Epithelial cell of proximal tubule (primary cell): ENCODE results near the gene SEPHS1. TPM values are rescaled to one million over a fixed set of nuclear protein-coding genes. Genes with fewer than 3 reads are reported as not detected.

Experiments used
- DNase-seq: peaks from one replicate; pipeline ENCODE4 v3.0.0-alpha.2; 2011; ENCODE audit warnings: low read depth
- H3K4me3 ChIP-seq: 2 replicates; pipeline ENCODE4 v1.5.1; 2011; ENCODE audit warnings: low read depth, mild to moderate bottlenecking, low read length
- CTCF ChIP-seq: conservative IDR thresholded peaks from 2 replicates; pipeline ENCODE4 v1.5.1; 2012; ENCODE audit warnings: low read depth, mild to moderate bottlenecking, low read length
- total RNA-seq: library from RNA; depleted of rRNA; stranded (reverse); fragments of >200 nt; gene quantifications from 2 replicates; pipeline ENCODE4 v1.2.3, GENCODE V29; 2015

Gene SEPHS1
- 38.2 and 83.9 TPM in 2 replicates for total RNA-seq

GRCh38 chr10:13348216-13349017 lies at the start of gene SEPHS1:
TSS of gene SEPHS1 (minus strand) at chr10:13348293. CDS start at chr10:13344950, 3,343 bp downstream.
- no peak for DNase-seq
- H3K4me3 ChIP-seq, result peak within 1 kb of the TSS; percentile 85
- TF ChIP-seq CTCF, result no peak

GRCh38 chr10:13397052-13397451 lies 49.0 kb upstream of the SEPHS1 start:
- no peak overlapping the region for H3K4me3 ChIP-seq
- DNase-seq, result no peak
- TF ChIP-seq CTCF, result no peak

- TF ChIP-seq CTCF, result no peak
- no peak overlapping the region for H3K4me3 ChIP-seq
- DNase-seq, result no peak
These were observed 48.3 kb upstream of the SEPHS1 start for GRCh38 chr10:13396369-13396768.

- no peak for TF ChIP-seq CTCF
- no peak for DNase-seq
- H3K4me3 ChIP-seq, result no peak overlapping the region
These were observed 47.4 kb upstream of the SEPHS1 start for GRCh38 chr10:13395540-13395939.

GRCh38 chr10:13393640-13394039 lies 45.5 kb upstream of the SEPHS1 start:
- no peak for TF ChIP-seq CTCF
- H3K4me3 ChIP-seq, result no peak overlapping the region
- DNase-seq, result no peak

- DNase-seq, result no peak
- no peak overlapping the region for H3K4me3 ChIP-seq
- no peak for TF ChIP-seq CTCF
These were observed 44.6 kb upstream of the SEPHS1 start for GRCh38 chr10:13392701-13393100.
